Measurements from ENCODE around the gene UBD.

UBD gene

DNA sequence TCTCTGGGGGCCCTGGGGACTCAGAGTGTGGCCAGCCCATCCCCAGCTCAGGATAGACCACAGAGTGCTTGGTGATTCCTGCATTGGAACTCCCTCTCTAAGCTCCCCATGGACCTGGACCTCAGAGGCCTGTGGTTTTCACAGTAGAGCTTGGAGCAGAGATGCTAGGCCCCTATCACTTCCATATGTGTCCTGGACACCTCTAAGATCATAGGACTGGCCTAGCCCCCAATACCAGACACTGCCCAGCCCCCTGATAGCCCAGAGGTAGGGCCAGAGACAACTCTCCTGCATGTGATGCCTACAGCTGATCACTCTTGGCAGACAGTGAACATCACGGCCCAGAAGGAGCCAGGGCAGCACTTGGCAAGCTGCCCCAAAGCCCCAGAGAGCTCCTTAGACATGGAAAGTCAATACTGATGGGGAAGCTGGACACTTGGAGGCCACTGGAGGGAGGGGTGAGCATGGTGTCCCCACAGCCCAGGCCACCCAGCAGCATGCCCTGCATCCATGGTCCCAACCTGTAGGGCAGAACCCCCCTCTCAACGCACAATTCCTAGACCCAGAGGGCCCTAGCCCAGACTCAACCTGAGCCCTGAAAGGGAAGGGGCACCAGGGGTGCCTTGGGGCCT, 27.1 kb downstream of the UBD start:
- no peak for TF ChIP-seq EP300 (IDR thresholded peaks at IDR 0.05; ENCODE audit: borderline replicate concordance)
- no peak for TF ChIP-seq REST (IDR thresholded peaks at IDR 0.05; ENCODE audit: low read depth)
- no peak for TF ChIP-seq EGR1 (IDR thresholded peaks at IDR 0.05)
- no peak for TF ChIP-seq YY1 (IDR thresholded peaks at IDR 0.05; ENCODE audit: low read depth)
- TF ChIP-seq TEAD4 (IDR thresholded peaks at IDR 0.05) = no peak
- TF ChIP-seq CEBPB (IDR thresholded peaks at IDR 0.05) = no peak
- no peak for TF ChIP-seq ZBTB7A (IDR thresholded peaks at IDR 0.05; ENCODE audit: low read depth)
- TF ChIP-seq, protein P1, sequence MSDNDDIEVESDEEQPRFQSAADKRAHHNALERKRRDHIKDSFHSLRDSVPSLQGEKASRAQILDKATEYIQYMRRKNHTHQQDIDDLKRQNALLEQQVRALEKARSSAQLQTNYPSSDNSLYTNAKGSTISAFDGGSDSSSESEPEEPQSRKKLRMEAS (IDR thresholded peaks at IDR 0.05) = no peak
- TF ChIP-seq, protein P2, sequence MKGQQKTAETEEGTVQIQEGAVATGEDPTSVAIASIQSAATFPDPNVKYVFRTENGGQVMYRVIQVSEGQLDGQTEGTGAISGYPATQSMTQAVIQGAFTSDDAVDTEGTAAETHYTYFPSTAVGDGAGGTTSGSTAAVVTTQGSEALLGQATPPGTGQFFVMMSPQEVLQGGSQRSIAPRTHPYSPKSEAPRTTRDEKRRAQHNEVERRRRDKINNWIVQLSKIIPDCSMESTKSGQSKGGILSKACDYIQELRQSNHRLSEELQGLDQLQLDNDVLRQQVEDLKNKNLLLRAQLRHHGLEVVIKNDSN (IDR thresholded peaks at IDR 0.05) = no peak
- no peak for TF ChIP-seq FOXM1 (IDR thresholded peaks at IDR 0.05; ENCODE audit: borderline replicate concordance, low read depth)
- no peak for TF ChIP-seq NFIC (IDR thresholded peaks at IDR 0.05)
- no peak for TF ChIP-seq CREB1 (IDR thresholded peaks at IDR 0.05; ENCODE audit: low read depth)
- no peak for TF ChIP-seq TAF1 (IDR thresholded peaks at IDR 0.05; ENCODE audit: low read depth)
- TF ChIP-seq TCF12 (IDR thresholded peaks at IDR 0.05; ENCODE audit: low read depth) = no peak
- TF ChIP-seq RAD21 (IDR thresholded peaks at IDR 0.05; ENCODE audit: low read depth) = no peak

DNA sequence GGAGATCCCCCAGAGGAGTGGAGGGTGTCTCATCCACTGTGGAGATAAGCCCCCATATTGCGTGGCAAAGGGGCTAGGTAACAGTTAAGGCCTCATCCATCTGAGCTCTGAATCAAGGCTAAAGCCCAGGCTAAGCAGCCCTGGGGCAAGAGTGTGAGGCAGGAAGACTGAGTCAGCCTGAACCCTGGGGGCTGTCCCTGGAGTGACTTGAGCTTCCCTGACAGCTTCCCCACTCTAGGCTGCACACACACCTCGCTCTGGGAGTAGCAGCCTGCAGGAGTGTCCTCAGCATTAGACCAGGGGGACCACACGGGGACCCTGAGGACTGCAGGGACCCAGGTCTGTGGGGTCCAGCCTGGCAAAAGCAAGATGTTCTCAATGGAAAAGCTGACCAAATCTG, 27.9 kb downstream of the UBD start:
- TF ChIP-seq NFIC (IDR thresholded peaks at IDR 0.05) = no peak

- no peak for TF ChIP-seq NFIC (IDR thresholded peaks at IDR 0.05)
- TF ChIP-seq, protein P1 (IDR thresholded peaks at IDR 0.05) = no peak
- no peak for TF ChIP-seq TCF12 (IDR thresholded peaks at IDR 0.05; ENCODE audit: low read depth)
- no peak for TF ChIP-seq FOXM1 (IDR thresholded peaks at IDR 0.05; ENCODE audit: borderline replicate concordance, low read depth)
- no peak for TF ChIP-seq EGR1 (IDR thresholded peaks at IDR 0.05)
- TF ChIP-seq CREB1 (IDR thresholded peaks at IDR 0.05; ENCODE audit: low read depth) = no peak
- TF ChIP-seq YY1 (IDR thresholded peaks at IDR 0.05; ENCODE audit: low read depth) = no peak
- no peak for TF ChIP-seq EP300 (IDR thresholded peaks at IDR 0.05; ENCODE audit: borderline replicate concordance)
- TF ChIP-seq REST (IDR thresholded peaks at IDR 0.05; ENCODE audit: low read depth) = no peak
- TF ChIP-seq, protein P2 (IDR thresholded peaks at IDR 0.05) = no peak
- no peak for TF ChIP-seq RAD21 (IDR thresholded peaks at IDR 0.05; ENCODE audit: low read depth)
- TF ChIP-seq TAF1 (IDR thresholded peaks at IDR 0.05; ENCODE audit: low read depth) = no peak
- TF ChIP-seq TEAD4 (IDR thresholded peaks at IDR 0.05) = no peak
- TF ChIP-seq ZBTB7A (IDR thresholded peaks at IDR 0.05; ENCODE audit: low read depth) = no peak
- no peak for TF ChIP-seq CEBPB (IDR thresholded peaks at IDR 0.05)
Measured at GRCh38 chr6:29530671-29531310, 28.7 kb downstream of the UBD start.

GRCh38 chr6:29529956-29530355, 29.6 kb downstream of the UBD start:
- TF ChIP-seq TEAD4 (IDR thresholded peaks at IDR 0.05) (no peak), REST (IDR thresholded peaks at IDR 0.05; ENCODE audit: low read depth) (no peak), NFIC (IDR thresholded peaks at IDR 0.05) (no peak), TAF1 (IDR thresholded peaks at IDR 0.05; ENCODE audit: low read depth) (no peak), CREB1 (IDR thresholded peaks at IDR 0.05; ENCODE audit: low read depth) (no peak), FOXM1 (IDR thresholded peaks at IDR 0.05; ENCODE audit: borderline replicate concordance, low read depth) (no peak), TCF12 (IDR thresholded peaks at IDR 0.05; ENCODE audit: low read depth) (no peak), CEBPB (IDR thresholded peaks at IDR 0.05) (no peak)
- TF ChIP-seq, protein P1 (IDR thresholded peaks at IDR 0.05) = no peak

Measured in Ishikawa (cell line).